IMR-90 (cell line): ENCODE measurements around the gene TTLL4. TPM values are rescaled to one million over a fixed set of nuclear protein-coding genes. Genes with fewer than 3 reads are reported as not detected.

Experiments used
- ATAC-seq: fragments of 200-7000 bp; cut with Tn5 transposase; 2 replicates; pipeline ENCODE4 v1.9.1; 2020; ENCODE audit warnings: low read depth, mild to moderate bottlenecking, moderate library complexity
- BruUV-seq: library from RNA; stranded (reverse); fragments of 400-500 nt; replicated peaks from 2 replicates; lab custom pipeline; 2021; lab: Mats Ljungman, UMichigan
- CTCF ChIA-PET: fragments of 300-600 bp; formaldehyde crosslinking; extraction: SDS; loops from one replicate; lab custom pipeline; 2021; ENCODE audit warnings: antibody characterized with exemption; lab: Yijun Ruan, JAX
- POLR2A ChIA-PET: fragments of 300-600 bp; sonication (Branson Sonifier 250); formaldehyde crosslinking; loops from one replicate; lab custom pipeline; 2022; ENCODE audit warnings: antibody characterized with exemption; ENCODE audit not compliant: unreplicated experiment; lab: Charles Lee
- DNase-seq: peaks from one replicate; pipeline ENCODE4 v3.0.0; 2013
- H2AFZ ChIP-seq: replicated peaks from 2 replicates; pipeline ENCODE3; 2013; ENCODE audit warnings: low read length, mild to moderate bottlenecking; ENCODE audit not compliant: poor library complexity
- H2AK5ac ChIP-seq: 2 replicates; pipeline ENCODE4 v1.6.1; 2013; ENCODE audit warnings: low read depth, low read length, inconsistent platforms
- H2AK9ac ChIP-seq: replicated peaks from 2 replicates; pipeline ENCODE3; 2013; ENCODE audit warnings: mild to moderate bottlenecking, low read depth, low read length, moderate library complexity; ENCODE audit not compliant: poor library complexity
- H2BK120ac ChIP-seq: 2 replicates; pipeline ENCODE4 v1.6.1; 2013; ENCODE audit warnings: low read depth, low read length, inconsistent platforms
- H2BK15ac ChIP-seq: 3 replicates; pipeline ENCODE4 v1.6.1; 2013; ENCODE audit warnings: low read depth, low read length, inconsistent platforms
- H2BK20ac ChIP-seq: 2 replicates; pipeline ENCODE4 v1.6.1; 2013; ENCODE audit warnings: low read depth, mild to moderate bottlenecking, inconsistent platforms, low read length, moderate library complexity
- H2BK5ac ChIP-seq: 2 replicates; pipeline ENCODE4 v1.6.1; 2013; ENCODE audit warnings: mild to moderate bottlenecking, low read depth, low read length, inconsistent platforms; ENCODE audit not compliant: poor library complexity, severe bottlenecking
- H3K14ac ChIP-seq: replicated peaks from 2 replicates; pipeline ENCODE4 v1.6.1; 2013; ENCODE audit warnings: low read depth, low read length, inconsistent platforms
- H3K18ac ChIP-seq: 2 replicates; pipeline ENCODE4 v1.6.1; 2013; ENCODE audit warnings: low read depth, low read length, control low read depth
- H3K23ac ChIP-seq: 2 replicates; pipeline ENCODE4 v1.6.1; 2013; ENCODE audit warnings: low read depth, low read length, inconsistent platforms
- H3K27ac ChIP-seq: 2 replicates; pipeline ENCODE4 v1.5.1; 2013; ENCODE audit warnings: mild to moderate bottlenecking, control low read depth, low read length; ENCODE audit not compliant: insufficient read depth
- H3K27me3 ChIP-seq: 2 replicates; pipeline ENCODE4 v1.6.1; 2013; ENCODE audit warnings: low read length; ENCODE audit not compliant: control insufficient read depth, insufficient read depth
- H3K36me3 ChIP-seq: 2 replicates; pipeline ENCODE4 v1.6.1; 2013; ENCODE audit warnings: low read length, mixed read lengths; ENCODE audit not compliant: control insufficient read depth, insufficient read depth
- H3K4ac ChIP-seq: 2 replicates; pipeline ENCODE4 v1.6.1; 2013; ENCODE audit warnings: low read depth, low read length, inconsistent platforms
- H3K4me1 ChIP-seq: 2 replicates; pipeline ENCODE4 v1.6.1; 2013; ENCODE audit warnings: low read length, mixed read lengths; ENCODE audit not compliant: control insufficient read depth, insufficient read depth
- H3K4me2 ChIP-seq: 2 replicates; pipeline ENCODE4 v1.6.1; 2013; ENCODE audit warnings: low read depth, mild to moderate bottlenecking, control low read depth, low read length, moderate library complexity
- H3K4me3 ChIP-seq: 2 replicates; pipeline ENCODE4 v1.5.1; 2013; ENCODE audit warnings: low read depth, mild to moderate bottlenecking, control low read depth, low read length, moderate library complexity; ENCODE audit not compliant: insufficient read depth
- H3K56ac ChIP-seq: 2 replicates; pipeline ENCODE4 v1.6.1; 2013; ENCODE audit warnings: low read length, inconsistent platforms; ENCODE audit not compliant: insufficient read depth; ENCODE audit errors: extremely low read depth
- H3K79me1 ChIP-seq, 2 experiments: 2 replicates each; pipeline ENCODE4 v1.6.1; 2013; ENCODE audit warnings: low read length in 2 of 2, inconsistent platforms in 1 of 2, low read depth in 1 of 2
- H3K9ac ChIP-seq: 2 replicates; pipeline ENCODE4 v1.6.1; 2013; ENCODE audit warnings: low read depth, low read length, control low read depth
- H3K9me1 ChIP-seq: 2 replicates; pipeline ENCODE4 v1.6.1; 2013; ENCODE audit warnings: low read length, inconsistent platforms; ENCODE audit not compliant: insufficient read depth
- H3K9me3 ChIP-seq: 2 replicates; pipeline ENCODE4 v1.6.1; 2013; ENCODE audit warnings: low read length; ENCODE audit not compliant: control insufficient read depth, insufficient read depth
- H4K20me1 ChIP-seq: 2 replicates; pipeline ENCODE4 v1.6.1; 2013; ENCODE audit warnings: low read length, inconsistent platforms; ENCODE audit not compliant: insufficient read depth
- H4K5ac ChIP-seq: 2 replicates; pipeline ENCODE4 v1.6.1; 2013; ENCODE audit warnings: mild to moderate bottlenecking, low read depth, low read length, control low read depth
- H4K8ac ChIP-seq, 2 experiments: 2 replicates each; pipeline ENCODE4 v1.6.1; 2013; ENCODE audit warnings: low read depth in 2 of 2, low read length in 2 of 2, control low read depth in 1 of 2, inconsistent platforms in 1 of 2
- H4K91ac ChIP-seq: 2 replicates; pipeline ENCODE4 v1.6.1; 2013; ENCODE audit warnings: low read depth, low read length, inconsistent platforms; ENCODE audit not compliant: insufficient read depth
- BHLHE40 ChIP-seq: fragments of 150-350 bp; IDR thresholded peaks from 2 replicates; pipeline ENCODE4 v1.6.1; 2016; ENCODE audit warnings: mild to moderate bottlenecking, low read depth, low read length
- CEBPB ChIP-seq: IDR thresholded peaks from 2 replicates; pipeline ENCODE4 v1.6.1; 2012; ENCODE audit warnings: low read depth, low read length, improper control_type of control experiment
- CHD1 ChIP-seq: IDR thresholded peaks from 2 replicates; pipeline ENCODE4 v1.6.1; 2012; ENCODE audit warnings: low read depth, low read length, improper control_type of control experiment
- CTCF ChIP-seq: conservative IDR thresholded peaks from 2 replicates; pipeline ENCODE4 v1.5.1; 2012; ENCODE audit warnings: mild to moderate bottlenecking, low read depth, low read length, improper control_type of control experiment
- ELK1 ChIP-seq: fragments of 150-350 bp; IDR thresholded peaks from 2 replicates; pipeline ENCODE4 v1.6.1; 2016; ENCODE audit warnings: low read depth, mild to moderate bottlenecking, low read length, moderate library complexity, borderline replicate concordance
- FOS ChIP-seq: fragments of 150-350 bp; IDR thresholded peaks from 2 replicates; pipeline ENCODE4 v1.6.1; 2016; ENCODE audit warnings: low read depth, low read length
- MAFK ChIP-seq: IDR thresholded peaks from 2 replicates; pipeline ENCODE4 v1.6.1; 2012; ENCODE audit warnings: low read depth, low read length, improper control_type of control experiment
- MAZ ChIP-seq: IDR thresholded peaks from 2 replicates; pipeline ENCODE4 v1.6.1; 2012; ENCODE audit warnings: low read depth, mild to moderate bottlenecking, low read length, improper control_type of control experiment, moderate library complexity, borderline replicate concordance
- MXI1 ChIP-seq: IDR thresholded peaks from 2 replicates; pipeline ENCODE4 v1.6.1; 2012; ENCODE audit warnings: low read depth, mild to moderate bottlenecking, low read length, moderate library complexity, borderline replicate concordance
- NFE2L2 ChIP-seq: fragments of 150-350 bp; IDR thresholded peaks from 2 replicates; pipeline ENCODE4 v1.6.1; 2016; ENCODE audit warnings: low read depth, mild to moderate bottlenecking, low read length
- POLR2A ChIP-seq: IDR thresholded peaks from 2 replicates; pipeline ENCODE4 v1.6.1; 2012; ENCODE audit warnings: mild to moderate bottlenecking, low read depth, low read length
- RAD21 ChIP-seq: IDR thresholded peaks from 2 replicates; pipeline ENCODE4 v1.6.1; 2012; ENCODE audit warnings: low read length, improper control_type of control experiment
- RCOR1 ChIP-seq: IDR thresholded peaks from 2 replicates; pipeline ENCODE4 v1.6.1; 2012; ENCODE audit warnings: mild to moderate bottlenecking, low read length, improper control_type of control experiment; ENCODE audit not compliant: insufficient replicate concordance
- RFX5 ChIP-seq: IDR thresholded peaks from 2 replicates; pipeline ENCODE4 v1.8.0; 2012; ENCODE audit warnings: low read depth, mild to moderate bottlenecking, low read length, moderate library complexity
- SMC3 ChIP-seq: fragments of 150-350 bp; IDR thresholded peaks from 2 replicates; pipeline ENCODE4 v1.6.1; 2016; ENCODE audit warnings: low read depth, mild to moderate bottlenecking, antibody characterized with exemption, low read length, moderate library complexity
- WGBS, 2 experiments: methylation state at CpG; one replicate each; pipeline versions ENCODE4 v1.1.5 to v1.1.7; 2013; ENCODE audit warnings: missing lambda C conversion rate in 2 of 2; ENCODE audit not compliant: insufficient read length in 1 of 2; ENCODE audit errors: extremely low coverage in 2 of 2; 5-methylcytosine and 5-hydroxymethylcytosine counted together
- dilution Hi-C: fragments of 300-500 bp; cut with HindIII; formaldehyde crosslinking; loops from one replicate; pipeline ENCODE4 v1.14.3; 2018; ENCODE audit warnings: low sequenced_read_pairs; ENCODE audit not compliant: unreplicated experiment
- in situ Hi-C: fragments of 300-500 bp; cut with MboI; formaldehyde crosslinking; loops from 3 replicates; pipeline ENCODE4 v1.14.3; 2019; ENCODE audit warnings: low sequenced_read_pairs, inconsistent platforms, mixed read lengths
- intact Hi-C: fragments of 100-400 bp; cut with micrococcal nuclease; formaldehyde crosslinking; loops from 2 replicates; pipeline ENCODE4 v1.10.0; 2022
- polyA plus RNA-seq, 3 experiments: library from polyadenylated mRNA; depleted of rRNA; stranded (reverse); fragments of >200 nt; gene quantifications; 2 replicates each; pipeline ENCODE4 v1.2.3, GENCODE V29; 2012; ENCODE audit warnings: low replicate concordance in 1 of 3
- total RNA-seq: library from RNA; depleted of rRNA; stranded (reverse); fragments of >200 nt; gene quantifications from 2 replicates; pipeline ENCODE4 v1.2.3, GENCODE V29; 2012
- TF ChIP-seq, protein P1 (sequence below): fragments of 150-350 bp; IDR thresholded peaks from 2 replicates; pipeline ENCODE4 v1.6.1; 2017; ENCODE audit warnings: mild to moderate bottlenecking, antibody characterized with exemption, low read length, low read depth

TTLL4 gene
- total and polyA plus RNA-seq, 2 of the 4 experiments (the other 2 are of a cell fraction), result 9.0 to 22.9 TPM

- no peak for DNase-seq
- H3K4ac ChIP-seq, result no peak overlapping the region
- H3K4me2 ChIP-seq, result no peak overlapping the region
- no peak overlapping the region for H2AFZ ChIP-seq
- H2AK9ac ChIP-seq, result no peak overlapping the region
- H3K23ac ChIP-seq, result no peak overlapping the region
- H3K9me3 ChIP-seq, result no peaks in the 10 kb centered on the region
- no peak overlapping the region for H3K18ac ChIP-seq
- TF ChIP-seq MXI1 (no peak), BHLHE40 (no peak), CTCF (no peak), ELK1 (no peak), RAD21 (no peak), MAFK (no peak), CHD1 (no peak), RCOR1 (no peak), CEBPB (no peak), RFX5 (no peak), MAZ (no peak), SMC3 (no peak), FOS (no peak), NFE2L2 (no peak), POLR2A (no peak)
- TF ChIP-seq, protein P1, sequence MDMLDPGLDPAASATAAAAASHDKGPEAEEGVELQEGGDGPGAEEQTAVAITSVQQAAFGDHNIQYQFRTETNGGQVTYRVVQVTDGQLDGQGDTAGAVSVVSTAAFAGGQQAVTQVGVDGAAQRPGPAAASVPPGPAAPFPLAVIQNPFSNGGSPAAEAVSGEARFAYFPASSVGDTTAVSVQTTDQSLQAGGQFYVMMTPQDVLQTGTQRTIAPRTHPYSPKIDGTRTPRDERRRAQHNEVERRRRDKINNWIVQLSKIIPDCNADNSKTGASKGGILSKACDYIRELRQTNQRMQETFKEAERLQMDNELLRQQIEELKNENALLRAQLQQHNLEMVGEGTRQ, result no peak
- no peak overlapping the region for H3K56ac ChIP-seq
- H3K9me1 ChIP-seq, result no peaks in the 10 kb centered on the region
- H4K20me1 ChIP-seq, result no peaks in the 10 kb centered on the region
- no peak overlapping the region for H4K91ac ChIP-seq
- ChIA-PET CTCF (no interaction called here), POLR2A (no interaction called here)
- no peak overlapping the region for H2BK20ac ChIP-seq
- in situ Hi-C loops (no loop called here), dilution Hi-C loops (no loop called here), intact Hi-C loops (no loop called here)
- H3K4me3 ChIP-seq, result no peak overlapping the region
- no peak overlapping the region for H2BK15ac ChIP-seq
- no peak overlapping the region; the same call in 1 of the 2 replicates for H2AK5ac ChIP-seq
- H3K27ac ChIP-seq, result no peak overlapping the region
- no peak overlapping the region for H2BK120ac ChIP-seq
- no peaks in the 10 kb centered on the region for H3K4me1 ChIP-seq
- no peak overlapping the region for H4K5ac ChIP-seq
- no peak overlapping the region for H3K14ac ChIP-seq
- no TSS peak for BruUV-seq
- no peak overlapping the region for H4K8ac ChIP-seq
- no peak for ATAC-seq
- H2BK5ac ChIP-seq, result no peak overlapping the region
- WGBS, 2 experiments, result 9% methylated on average over 3 of the region's 6 CpGs; no CpG with 5 or more reads in 1 of the 2 experiments
- H3K36me3 ChIP-seq, result no peaks in the 10 kb centered on the region
- H3K79me1 ChIP-seq, result no peaks in the 10 kb centered on the region
- no peak overlapping the region for H3K9ac ChIP-seq
- H3K27me3 ChIP-seq, result no peaks in the 10 kb centered on the region; the same call in none of the 2 replicates
These were observed 89.4 kb downstream of the TTLL4 start for GRCh38 chr2:218799990-218800389.
